Gastrocnemius medialis (tissue), 4 donors: ENCODE data around the gene EYS. TPM values are rescaled to one million over a fixed set of nuclear protein-coding genes. Genes with fewer than 3 reads are reported as not detected.

Experiments
- ATAC-seq, 2 donors: fragments of 150-250 bp; one replicate each; pipeline ENCODE4 v1.9.1; 2016
- DNase-seq, 2 donors: peaks; one replicate each; pipeline ENCODE4 v3.0.0-alpha.2; 2019
- H3K27ac ChIP-seq, 4 donors: fragments of 200-600 bp; sonication (generic); 1 replicate in 1 of 4; 2 replicates in 3 of 4; pipeline ENCODE4 v1.5.1; 2016 to 2018; ENCODE audit warnings: mild to moderate bottlenecking in 2 of 4, moderate library complexity in 1 of 4
- H3K27me3 ChIP-seq, 3 donors: fragments of 200-600 bp; sonication (generic) in 2 of 3; 1 replicate in 1 of 3; 2 replicates in 2 of 3; pipeline versions ENCODE4 v1.5.1 to v1.6.0; 2016 to 2019; ENCODE audit warnings: mild to moderate bottlenecking in 1 of 3, moderate library complexity in 1 of 3
- H3K36me3 ChIP-seq, 2 donors: fragments of 200-600 bp; sonication (generic) in 1 of 2; one replicate each; pipeline ENCODE4 v1.5.1; 2017 to 2018
- H3K4me1 ChIP-seq, 2 donors: fragments of 200-600 bp; sonication (generic) in 1 of 2; one replicate each; pipeline ENCODE4 v1.5.1; 2016 to 2017; ENCODE audit warnings: mild to moderate bottlenecking in 2 of 2
- H3K4me3 ChIP-seq, 4 donors: fragments of 200-600 bp; sonication (generic) in 3 of 4; 1 replicate in 1 of 4; 2 replicates in 3 of 4; pipeline ENCODE4 v1.5.1; 2016 to 2019; ENCODE audit warnings: mild to moderate bottlenecking in 2 of 4
- H3K9me3 ChIP-seq, 3 donors: fragments of 200-600 bp; sonication (generic) in 2 of 3; 1 replicate in 1 of 3; 2 replicates in 2 of 3; pipeline ENCODE4 v1.5.1; 2016 to 2019
- POLR2A ChIP-seq, 2 donors: fragments of 450-650 bp; IDR thresholded peaks; one replicate each; pipeline ENCODE4 v1.6.1; 2017; ENCODE audit warnings: antibody characterized with exemption in 2 of 2, mild to moderate bottlenecking in 2 of 2, moderate library complexity in 2 of 2
- in situ Hi-C, 4 donors: fragments of 200-750 bp; cut with MboI; loops; one replicate each; pipeline versions ENCODE4 v1.15.0 to v1.8.0; 2017; ENCODE audit warnings: low sequenced_read_pairs in 4 of 4
- intact Hi-C: fragments of 100-400 bp; cut with DNase I; formaldehyde crosslinking; loops from one replicate; pipeline ENCODE4 v1.15.1; 2023; ENCODE audit warnings: low total_unique reads
- total RNA-seq, 4 donors: library from RNA; depleted of rRNA; stranded (reverse); fragments of >200 nt; gene quantifications; one replicate each; pipeline versions ENCODE4 v1.1.0 to v1.2.3, GENCODE V29; 2016
- TF ChIP-seq, protein P1 (sequence below), 5 experiments: fragments of 450-650 bp in 3 of 5; fragments of 200-600 bp in 2 of 5; sonication (generic) in 2 of 5; IDR thresholded peaks in 4 of 5; conservative IDR thresholded peaks in 1 of 5; 1 replicate in 4 of 5; 2 replicates in 1 of 5; pipeline ENCODE4 v1.5.1; 2016 to 2019; ENCODE audit warnings: antibody characterized with exemption in 5 of 5, mild to moderate bottlenecking in 3 of 5, moderate library complexity in 3 of 5

Gene EYS
- total RNA-seq, 4 donors from 2014 or later, result 0.20 TPM; not detected in 3

DNA sequence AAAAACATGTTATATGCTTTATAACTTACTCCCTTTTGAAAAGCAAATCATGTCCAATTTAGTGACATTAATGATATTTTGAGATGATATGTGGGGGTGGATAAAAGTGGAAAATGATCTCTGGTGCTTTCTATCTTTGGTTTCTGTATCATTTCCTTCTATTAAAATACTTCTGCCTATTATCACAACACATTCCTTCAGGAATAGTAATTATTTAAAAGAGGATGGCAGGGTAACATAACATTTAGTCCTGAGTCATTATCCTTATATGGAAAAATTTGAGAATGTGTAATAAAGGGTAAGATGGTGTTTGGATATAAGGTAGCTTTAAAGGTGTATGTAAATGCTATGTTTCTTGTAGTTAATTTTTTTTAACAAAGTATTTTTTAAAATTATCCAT is 1413.7 kb downstream of the EYS start:
- no peak overlapping the region for H3K4me3 ChIP-seq
- DNase-seq, result no peak
- no peak for TF ChIP-seq POLR2A (IDR thresholded peaks at IDR 0.05)
- TF ChIP-seq, protein P1, sequence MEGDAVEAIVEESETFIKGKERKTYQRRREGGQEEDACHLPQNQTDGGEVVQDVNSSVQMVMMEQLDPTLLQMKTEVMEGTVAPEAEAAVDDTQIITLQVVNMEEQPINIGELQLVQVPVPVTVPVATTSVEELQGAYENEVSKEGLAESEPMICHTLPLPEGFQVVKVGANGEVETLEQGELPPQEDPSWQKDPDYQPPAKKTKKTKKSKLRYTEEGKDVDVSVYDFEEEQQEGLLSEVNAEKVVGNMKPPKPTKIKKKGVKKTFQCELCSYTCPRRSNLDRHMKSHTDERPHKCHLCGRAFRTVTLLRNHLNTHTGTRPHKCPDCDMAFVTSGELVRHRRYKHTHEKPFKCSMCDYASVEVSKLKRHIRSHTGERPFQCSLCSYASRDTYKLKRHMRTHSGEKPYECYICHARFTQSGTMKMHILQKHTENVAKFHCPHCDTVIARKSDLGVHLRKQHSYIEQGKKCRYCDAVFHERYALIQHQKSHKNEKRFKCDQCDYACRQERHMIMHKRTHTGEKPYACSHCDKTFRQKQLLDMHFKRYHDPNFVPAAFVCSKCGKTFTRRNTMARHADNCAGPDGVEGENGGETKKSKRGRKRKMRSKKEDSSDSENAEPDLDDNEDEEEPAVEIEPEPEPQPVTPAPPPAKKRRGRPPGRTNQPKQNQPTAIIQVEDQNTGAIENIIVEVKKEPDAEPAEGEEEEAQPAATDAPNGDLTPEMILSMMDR (IDR thresholded peaks at IDR 0.05 in 4 of 5, conservative IDR thresholded peaks at IDR 0.05 in 1 of 5), result no peak
- no peaks in the 10 kb centered on the region for H3K9me3 ChIP-seq
- H3K36me3 ChIP-seq, result no peaks in the 10 kb centered on the region
- H3K4me1 ChIP-seq, result no peaks in the 10 kb centered on the region
- intact Hi-C loops (no loop called here), in situ Hi-C loops (no loop called here)
- H3K27me3 ChIP-seq, result no peaks in the 10 kb centered on the region
- H3K27ac ChIP-seq, result no peak overlapping the region
- no peak for ATAC-seq

DNA sequence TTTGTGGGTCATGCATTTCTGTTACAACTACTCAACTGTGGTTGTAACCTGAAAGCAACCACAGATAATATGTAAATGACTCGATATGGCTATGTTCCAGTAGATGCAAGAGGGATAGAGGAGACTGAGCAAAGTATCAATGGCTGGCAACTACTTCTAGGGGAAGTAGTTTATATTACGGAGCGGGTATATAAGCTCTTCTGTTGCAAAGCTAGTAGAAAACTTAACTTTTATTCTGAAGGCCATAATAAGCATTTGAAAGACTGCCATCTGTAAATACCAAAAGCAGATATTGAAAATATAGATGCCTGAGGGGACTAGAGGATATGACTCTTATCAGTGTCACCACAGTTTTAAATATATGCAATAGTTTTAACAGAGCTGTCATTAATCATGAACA is 1416.2 kb downstream of the EYS start:
- intact Hi-C loops, result no loop called here
- in situ Hi-C loops, result no loop called here
- Histone ChIP-seq H3K4me1 (no peaks in the 10 kb centered on the region), H3K27ac (no peak overlapping the region), H3K27me3 (no peaks in the 10 kb centered on the region), H3K4me3 (no peak overlapping the region), H3K9me3 (no peaks in the 10 kb centered on the region), H3K36me3 (no peaks in the 10 kb centered on the region)
- TF ChIP-seq POLR2A (IDR thresholded peaks at IDR 0.05), result no peak
- TF ChIP-seq, protein P1 (IDR thresholded peaks at IDR 0.05 in 4 of 5, conservative IDR thresholded peaks at IDR 0.05 in 1 of 5), result no peak
- ATAC-seq (no peak), DNase-seq (no peak)

DNA sequence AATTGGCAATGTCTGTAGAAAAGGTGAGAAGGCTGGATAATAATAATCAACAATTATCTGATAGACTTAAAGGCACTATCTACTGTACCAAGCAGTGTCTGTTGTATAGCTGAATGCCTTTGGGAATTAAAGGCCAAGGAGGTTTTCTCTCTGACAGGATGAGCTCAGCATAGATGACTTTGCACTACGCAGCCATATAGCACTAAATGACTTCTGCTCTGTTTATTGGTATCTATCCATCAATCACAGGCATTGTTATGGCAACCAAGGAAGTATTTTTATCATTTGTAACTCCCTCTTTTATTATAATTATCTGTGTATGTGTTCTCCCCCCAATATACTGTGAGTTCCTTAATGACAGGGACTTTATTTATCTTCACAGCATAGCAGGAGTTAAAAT is 1417.1 kb downstream of the EYS start:
- no peaks in the 10 kb centered on the region for H3K4me1 ChIP-seq
- DNase-seq (no peak), ATAC-seq (no peak)
- no peaks in the 10 kb centered on the region for H3K36me3 ChIP-seq
- in situ Hi-C loops (no loop called here), intact Hi-C loops (no loop called here)
- TF ChIP-seq, protein P1 (IDR thresholded peaks at IDR 0.05 in 4 of 5, conservative IDR thresholded peaks at IDR 0.05 in 1 of 5), result no peak
- no peak for TF ChIP-seq POLR2A (IDR thresholded peaks at IDR 0.05)
- no peak overlapping the region for H3K27ac ChIP-seq
- no peaks in the 10 kb centered on the region for H3K27me3 ChIP-seq
- H3K4me3 ChIP-seq, result no peak overlapping the region
- no peaks in the 10 kb centered on the region for H3K9me3 ChIP-seq

DNA sequence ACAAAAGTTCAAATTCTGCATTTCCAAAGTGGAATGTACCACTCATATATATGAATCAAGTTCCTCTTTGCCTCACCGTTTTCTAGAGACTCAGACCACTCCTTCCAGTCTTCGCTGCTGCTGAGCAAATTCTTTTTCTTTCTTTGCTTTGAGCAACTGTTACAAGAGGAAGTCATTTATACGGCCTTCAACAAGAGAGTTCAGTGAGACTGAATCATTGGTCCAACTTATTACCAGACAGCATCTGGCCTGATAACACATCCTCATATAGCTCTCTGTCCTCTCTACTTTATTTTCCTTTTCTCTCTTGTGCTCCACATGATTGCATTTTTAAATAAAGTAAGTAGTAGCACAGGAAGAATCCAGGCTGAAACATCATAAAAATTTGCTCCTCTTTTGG is 1418.7 kb downstream of the EYS start:
- intact Hi-C loops (no loop called here), in situ Hi-C loops (no loop called here)
- no peaks in the 10 kb centered on the region for H3K4me1 ChIP-seq
- no peak for ATAC-seq
- H3K27ac ChIP-seq, result no peak overlapping the region
- DNase-seq, result no peak
- no peaks in the 10 kb centered on the region for H3K27me3 ChIP-seq
- H3K4me3 ChIP-seq, result no peak overlapping the region
- no peaks in the 10 kb centered on the region for H3K36me3 ChIP-seq
- no peaks in the 10 kb centered on the region for H3K9me3 ChIP-seq
- TF ChIP-seq, protein P1 (IDR thresholded peaks at IDR 0.05 in 4 of 5, conservative IDR thresholded peaks at IDR 0.05 in 1 of 5), result no peak
- no peak for TF ChIP-seq POLR2A (IDR thresholded peaks at IDR 0.05)

DNA sequence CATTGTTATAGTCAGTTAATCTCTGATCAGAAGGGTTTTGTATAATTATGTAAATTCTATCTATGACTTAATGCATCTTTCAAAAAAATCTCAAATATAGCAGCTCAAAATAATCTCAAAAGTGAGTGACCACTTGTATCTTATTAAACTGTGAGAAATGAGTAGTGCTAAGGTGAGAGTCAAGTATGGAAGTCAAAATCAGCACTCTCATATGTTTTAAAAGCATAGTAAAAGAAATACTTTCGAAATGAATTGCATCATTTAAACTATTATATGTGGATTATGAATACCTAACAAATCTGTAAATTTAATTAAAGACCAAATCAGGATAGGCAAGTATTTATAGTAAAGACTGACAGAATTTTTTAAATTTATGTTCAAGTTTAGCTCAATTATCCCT is 1425.9 kb downstream of the EYS start:
- ATAC-seq, result no peak
- no peak for DNase-seq
- TF ChIP-seq, protein P1 (IDR thresholded peaks at IDR 0.05 in 4 of 5, conservative IDR thresholded peaks at IDR 0.05 in 1 of 5), result no peak
- no peak for TF ChIP-seq POLR2A (IDR thresholded peaks at IDR 0.05)
- Histone ChIP-seq H3K4me3 (no peak overlapping the region), H3K27me3 (no peaks in the 10 kb centered on the region), H3K9me3 (no peaks in the 10 kb centered on the region), H3K27ac (no peak overlapping the region), H3K4me1 (no peaks in the 10 kb centered on the region), H3K36me3 (no peaks in the 10 kb centered on the region)
- in situ Hi-C loops, result no loop called here
- intact Hi-C loops, result no loop called here
